Hepatocyte (in vitro differentiated cells): ENCODE results near the gene RALB.

Source experiments
- CTCF ChIP-seq: fragments of 200-600 bp; sonication (generic); IDR thresholded peaks from 2 replicates; pipeline ENCODE4 v1.5.1; 2016; ENCODE audit warnings: antibody characterized with exemption, mild to moderate bottlenecking; ENCODE audit not compliant: poor library complexity
- EZH2 ChIP-seq: fragments of 200-600 bp; sonication (generic); IDR thresholded peaks from 2 replicates; pipeline ENCODE4 v1.6.1; 2016; ENCODE audit warnings: antibody characterized with exemption, mild to moderate bottlenecking, borderline replicate concordance
- EZH2phosphoT487 ChIP-seq: fragments of 200-600 bp; sonication (generic); IDR thresholded peaks from one replicate; pipeline ENCODE4 v1.6.1; 2018; ENCODE audit warnings: antibody characterized with exemption, mild to moderate bottlenecking, low read depth, moderate library complexity; ENCODE audit not compliant: unreplicated experiment, severe bottlenecking

DNA sequence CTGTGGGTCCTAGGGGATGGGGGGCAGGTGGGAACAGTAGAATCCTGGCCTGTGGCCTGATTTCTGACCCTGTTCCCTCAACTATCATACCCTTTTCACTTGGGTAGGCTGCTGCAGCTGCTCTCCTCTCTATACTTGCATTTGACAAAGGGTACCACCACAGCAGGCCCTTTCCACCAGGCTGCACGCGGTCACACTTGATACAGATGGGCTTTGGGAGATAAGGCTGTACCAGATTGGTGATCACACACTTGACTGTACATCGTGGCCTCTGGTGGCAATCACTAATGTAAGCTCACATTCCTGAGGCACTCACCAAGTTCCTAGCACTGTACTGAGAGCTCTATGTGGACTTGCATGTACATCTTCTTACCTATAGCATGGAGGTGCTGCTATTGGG, 1.6 kb upstream of the RALB start:
- TF ChIP-seq CTCF (no peak), EZH2phosphoT487 (no peak), EZH2 (no peak)
